Measurements from ENCODE around the gene COMMD7. TPM values are rescaled to one million over a fixed set of nuclear protein-coding genes. Genes with fewer than 3 reads are reported as not detected.
"Not testable (repeated sequence)": the region's sequence is repeated elsewhere in the genome, so short reads cannot be mapped to it uniquely, and the experiment has no call there.

Gene COMMD7
- total RNA-seq, 2 donors from 2014 or later: 6.6 to 18.7 TPM

GRCh38 chr20:32697608-32698007 lies 45.7 kb downstream of the COMMD7 start:
- H3K36me3 ChIP-seq (replicated peaks in 1 of 2; ENCODE audit: insufficient read depth in 1 of 2, low read depth in 2 of 2): peaks cover 0 to 3% of the 10 kb centered on the region in 2 donors
- no peak overlapping the region for H3K27ac ChIP-seq
- no peaks in the 10 kb centered on the region for H3K4me1 ChIP-seq
- H3K27me3 ChIP-seq: no peaks in the 10 kb centered on the region
- no peak for ATAC-seq
- DNase-seq: no peak
- TF ChIP-seq POLR2A (IDR thresholded peaks at IDR 0.05) (no peak), CTCF (IDR thresholded peaks at IDR 0.05) (no peak)
- intact Hi-C loops (cut with DNase I): no loop called here
- no peaks in the 10 kb centered on the region for H3K9me3 ChIP-seq
- no peak overlapping the region for H3K4me3 ChIP-seq
- 88% methylated on average over 3 of the region's 3 CpGs; no CpG with 5 or more reads in 1 of the 2 donors for WGBS, 2 donors

GRCh38 chr20:32695089-32695488 lies 48.2 kb downstream of the COMMD7 start:
- Histone ChIP-seq H3K27me3 (no peaks in the 10 kb centered on the region), H3K9me3 (no peaks in the 10 kb centered on the region), H3K4me1 (no peaks in the 10 kb centered on the region), H3K4me3 (no peak overlapping the region), H3K36me3 (replicated peaks in 1 of 2; ENCODE audit: insufficient read depth in 1 of 2, low read depth in 2 of 2) (no peaks in the 10 kb centered on the region), H3K27ac (no peak overlapping the region)
- TF ChIP-seq CTCF (IDR thresholded peaks at IDR 0.05) (no peak), POLR2A (IDR thresholded peaks at IDR 0.05) (no peak)
- intact Hi-C loops (cut with DNase I): no loop called here
- ATAC-seq (no peak), DNase-seq (no peak)

GRCh38 chr20:32688966-32689365 lies 54.3 kb downstream of the COMMD7 start:
- intact Hi-C loops (cut with DNase I); H3K4me3 ChIP-seq; H3K36me3 ChIP-seq (replicated peaks in 1 of 2; ENCODE audit: insufficient read depth in 1 of 2, low read depth in 2 of 2); H3K4me1 ChIP-seq; ATAC-seq; H3K27ac ChIP-seq; DNase-seq; H3K9me3 ChIP-seq; H3K27me3 ChIP-seq: not testable (repeated sequence)
- 100% methylated on average over 1 of the region's 1 CpG for WGBS, 2 donors

- H3K27ac ChIP-seq: no peak overlapping the region
- ATAC-seq: no peak
- TF ChIP-seq CTCF (IDR thresholded peaks at IDR 0.05): no peak
- no peak for TF ChIP-seq POLR2A (IDR thresholded peaks at IDR 0.05)
- H3K27me3 ChIP-seq: no peaks in the 10 kb centered on the region
- intact Hi-C loops (cut with DNase I): no loop called here
- WGBS, 2 donors: 92 to 95% methylated on average over 9 of the region's 9 CpGs
- no peak overlapping the region for H3K4me3 ChIP-seq
- no peak for DNase-seq
- H3K36me3 ChIP-seq (replicated peaks in 1 of 2; ENCODE audit: insufficient read depth in 1 of 2, low read depth in 2 of 2): no peaks in the 10 kb centered on the region
- no peaks in the 10 kb centered on the region for H3K4me1 ChIP-seq
- H3K9me3 ChIP-seq: no peaks in the 10 kb centered on the region
These were observed 56.1 kb downstream of the COMMD7 start for GRCh38 chr20:32687180-32687532.

- ATAC-seq: no peak
- TF ChIP-seq CTCF (IDR thresholded peaks at IDR 0.05) (no peak), POLR2A (IDR thresholded peaks at IDR 0.05) (no peak)
- H3K27ac ChIP-seq: no peak overlapping the region
These were observed 56.6 kb downstream of the COMMD7 start for GRCh38 chr20:32686530-32687179.

More at GRCh38 chr20:32686530-32687179, 56.6 kb downstream of the COMMD7 start:
- 87 to 97% methylated on average over 10 of the region's 10 CpGs for WGBS, 2 donors
- Histone ChIP-seq H3K9me3 (no peaks in the 10 kb centered on the region), H3K36me3 (replicated peaks in 1 of 2; ENCODE audit: insufficient read depth in 1 of 2, low read depth in 2 of 2) (no peaks in the 10 kb centered on the region), H3K4me1 (no peaks in the 10 kb centered on the region), H3K4me3 (no peak overlapping the region), H3K27me3 (no peaks in the 10 kb centered on the region)
- no peak for DNase-seq
- intact Hi-C loops (cut with DNase I): no loop called here
